HEK293T (cell line): ENCODE results near the gene CDH18.

ENCODE experiments used
- BHLHE40 ChIP-seq: fragments of 450-650 bp; IDR thresholded peaks from 2 replicates; pipeline ENCODE4 v1.6.1; 2016; ENCODE audit warnings: mild to moderate bottlenecking, moderate library complexity, borderline replicate concordance
- FOXA1 ChIP-seq: fragments of 450-650 bp; IDR thresholded peaks from 2 replicates; pipeline ENCODE4 v1.6.1; 2016; ENCODE audit warnings: mild to moderate bottlenecking
- FOXK2 ChIP-seq: fragments of 450-650 bp; IDR thresholded peaks from 2 replicates; pipeline ENCODE4 v1.6.1; 2016; ENCODE audit warnings: mild to moderate bottlenecking
- FOXM1 ChIP-seq: fragments of 450-650 bp; IDR thresholded peaks from 2 replicates; pipeline ENCODE4 v1.6.1; 2017; ENCODE audit warnings: mild to moderate bottlenecking, borderline replicate concordance
- L3MBTL2 ChIP-seq: fragments of 450-650 bp; conservative IDR thresholded peaks from 2 replicates; pipeline ENCODE4 v1.6.1; 2016; ENCODE audit warnings: mild to moderate bottlenecking
- SP1 ChIP-seq: fragments of 450-650 bp; IDR thresholded peaks from 2 replicates; pipeline ENCODE4 v1.6.1; 2017
- SUZ12 ChIP-seq: fragments of 450-650 bp; IDR thresholded peaks from 2 replicates; pipeline ENCODE4 v1.6.1; 2016; ENCODE audit warnings: mild to moderate bottlenecking
- ZNF384 ChIP-seq: fragments of 450-650 bp; IDR thresholded peaks from 2 replicates; pipeline ENCODE4 v1.6.1; 2016

DNA sequence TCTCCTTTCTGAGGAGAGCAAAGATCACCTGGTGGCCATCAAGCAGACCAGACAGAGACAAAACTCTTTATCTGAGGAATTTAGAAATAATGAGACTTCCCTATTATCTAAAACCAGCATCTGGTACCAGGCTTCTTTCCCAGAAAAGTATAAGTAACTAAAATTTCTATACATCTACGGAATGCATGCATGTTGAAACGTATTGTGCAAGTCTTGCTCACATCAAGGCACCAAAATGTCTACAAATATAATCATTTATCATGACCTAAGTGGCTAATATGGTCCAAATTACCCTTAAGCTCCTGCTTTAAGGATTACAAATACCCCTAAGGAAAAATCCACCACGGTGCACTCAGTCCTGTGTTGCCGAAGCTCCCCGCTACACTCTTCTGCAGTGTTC lies 286.3 kb downstream of the CDH18 start:
- TF ChIP-seq FOXK2 (no peak), SUZ12 (no peak), ZNF384 (no peak), L3MBTL2 (no peak), FOXM1 (no peak), FOXA1 (no peak), SP1 (no peak), BHLHE40 (no peak)
